HL-60 (cell line): ENCODE results near the gene MYOZ2.

Experiments
- GABPA ChIP-seq: IDR thresholded peaks from 2 replicates; pipeline ENCODE4 v1.6.1; 2012; ENCODE audit warnings: low read depth
- POLR2AphosphoS5 ChIP-seq: IDR thresholded peaks from 2 replicates; pipeline ENCODE4 v1.6.1; 2012; ENCODE audit warnings: low read depth
- SPI1 ChIP-seq: IDR thresholded peaks from 2 replicates; pipeline ENCODE4 v1.6.1; 2012; ENCODE audit warnings: low read depth, mild to moderate bottlenecking, borderline replicate concordance
- TF ChIP-seq, protein P1 (sequence below): IDR thresholded peaks from one replicate; pipeline ENCODE4 v1.5.1; 2011; ENCODE audit warnings: low read length, control low read depth, inconsistent platforms; ENCODE audit not compliant: insufficient read depth

DNA sequence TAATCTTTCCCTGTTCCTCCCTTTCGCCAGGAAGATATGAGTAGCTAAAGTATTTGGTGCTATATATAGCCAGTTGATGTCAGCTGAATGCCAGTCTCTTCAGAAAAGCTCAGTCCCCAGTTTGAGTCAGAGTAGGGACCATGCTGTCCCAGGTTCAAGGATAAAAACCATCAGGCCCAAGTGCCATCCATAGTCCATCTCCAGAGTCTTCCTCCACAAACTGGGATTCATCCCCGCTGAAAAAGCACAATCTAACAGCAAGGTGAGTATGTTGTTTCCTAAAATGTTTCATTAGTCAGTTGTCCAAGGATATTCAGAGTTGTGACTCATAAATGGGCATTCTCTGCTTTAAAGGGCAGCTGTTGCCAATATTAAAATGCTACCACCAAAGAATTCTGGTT is at the start of gene MYOZ2:
- TF ChIP-seq, protein P1, sequence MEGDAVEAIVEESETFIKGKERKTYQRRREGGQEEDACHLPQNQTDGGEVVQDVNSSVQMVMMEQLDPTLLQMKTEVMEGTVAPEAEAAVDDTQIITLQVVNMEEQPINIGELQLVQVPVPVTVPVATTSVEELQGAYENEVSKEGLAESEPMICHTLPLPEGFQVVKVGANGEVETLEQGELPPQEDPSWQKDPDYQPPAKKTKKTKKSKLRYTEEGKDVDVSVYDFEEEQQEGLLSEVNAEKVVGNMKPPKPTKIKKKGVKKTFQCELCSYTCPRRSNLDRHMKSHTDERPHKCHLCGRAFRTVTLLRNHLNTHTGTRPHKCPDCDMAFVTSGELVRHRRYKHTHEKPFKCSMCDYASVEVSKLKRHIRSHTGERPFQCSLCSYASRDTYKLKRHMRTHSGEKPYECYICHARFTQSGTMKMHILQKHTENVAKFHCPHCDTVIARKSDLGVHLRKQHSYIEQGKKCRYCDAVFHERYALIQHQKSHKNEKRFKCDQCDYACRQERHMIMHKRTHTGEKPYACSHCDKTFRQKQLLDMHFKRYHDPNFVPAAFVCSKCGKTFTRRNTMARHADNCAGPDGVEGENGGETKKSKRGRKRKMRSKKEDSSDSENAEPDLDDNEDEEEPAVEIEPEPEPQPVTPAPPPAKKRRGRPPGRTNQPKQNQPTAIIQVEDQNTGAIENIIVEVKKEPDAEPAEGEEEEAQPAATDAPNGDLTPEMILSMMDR, result no peak
- TF ChIP-seq POLR2AphosphoS5 (no peak), GABPA (no peak), SPI1 (no peak)
